H9 (cell line): Measurements from ENCODE around the gene TRNAU1AP. TPM values are rescaled to one million over a fixed set of nuclear protein-coding genes. Genes with fewer than 3 reads are reported as not detected.
"Not testable (repeated sequence)": the region's sequence is repeated elsewhere in the genome, so short reads cannot be mapped to it uniquely, and the experiment has no call there.

Experiments
- DNase-seq: peaks from one replicate; pipeline ENCODE4 v3.0.0-alpha.2; 2017
- H2AFZ ChIP-seq: one replicate; pipeline ENCODE4 v1.6.1; 2013; ENCODE audit warnings: mild to moderate bottlenecking, low read length, control low read depth, moderate library complexity
- H2AK5ac ChIP-seq: 2 replicates; pipeline ENCODE4 v1.6.1; 2013; ENCODE audit warnings: low read length, control low read depth, mixed read lengths; ENCODE audit not compliant: insufficient read length
- H2BK120ac ChIP-seq: one replicate; pipeline ENCODE4 v1.6.1; 2013; ENCODE audit warnings: low read depth, mild to moderate bottlenecking, low read length, control low read depth, inconsistent platforms; ENCODE audit not compliant: poor library complexity, severe bottlenecking
- H2BK12ac ChIP-seq: 2 replicates; pipeline ENCODE4 v1.6.1; 2013; ENCODE audit warnings: low read length, control low read depth, mixed read lengths, low read depth; ENCODE audit not compliant: insufficient read length
- H2BK15ac ChIP-seq: 2 replicates; pipeline ENCODE4 v1.6.1; 2013; ENCODE audit warnings: low read depth, low read length, control low read depth
- H2BK20ac ChIP-seq: one replicate; pipeline ENCODE4 v1.6.1; 2013; ENCODE audit warnings: low read depth, mild to moderate bottlenecking, low read length, control low read depth, inconsistent platforms; ENCODE audit not compliant: poor library complexity, severe bottlenecking
- H2BK5ac ChIP-seq: 2 replicates; pipeline ENCODE4 v1.6.1; 2013; ENCODE audit warnings: low read length, control low read depth, mixed read lengths; ENCODE audit not compliant: insufficient read length
- H3K14ac ChIP-seq: 2 replicates; pipeline ENCODE4 v1.6.1; 2013; ENCODE audit warnings: low read length, control low read depth; ENCODE audit not compliant: insufficient read depth
- H3K18ac ChIP-seq: 2 replicates; pipeline ENCODE4 v1.6.1; 2013; ENCODE audit warnings: low read depth, mild to moderate bottlenecking, mixed read lengths, low read length, control low read depth; ENCODE audit not compliant: insufficient read length
- H3K23ac ChIP-seq: 2 replicates; pipeline ENCODE4 v1.6.1; 2013; ENCODE audit warnings: low read length, control low read depth, mixed read lengths, low read depth; ENCODE audit not compliant: insufficient read length
- H3K23me2 ChIP-seq: 2 replicates; pipeline ENCODE4 v1.6.1; 2013; ENCODE audit warnings: low read depth, mild to moderate bottlenecking, mixed read lengths, low read length, control low read depth; ENCODE audit not compliant: insufficient read length, poor library complexity, severe bottlenecking
- H3K27ac ChIP-seq: 2 replicates; pipeline ENCODE4 v1.5.1; 2013; ENCODE audit warnings: low read length, control low read depth, mixed read lengths, low read depth; ENCODE audit not compliant: insufficient read length
- H3K27me3 ChIP-seq: 2 replicates; pipeline ENCODE4 v1.6.1; 2013; ENCODE audit warnings: low read length, control low read depth, inconsistent platforms; ENCODE audit not compliant: insufficient read depth
- H3K4ac ChIP-seq: 2 replicates; pipeline ENCODE4 v1.6.1; 2013; ENCODE audit warnings: low read depth, mild to moderate bottlenecking, control low read depth, inconsistent platforms, low read length, moderate library complexity
- H3K4me1 ChIP-seq: 2 replicates; pipeline ENCODE4 v1.6.1; 2013; ENCODE audit warnings: low read length, control low read depth, inconsistent platforms; ENCODE audit not compliant: insufficient read depth
- H3K4me2 ChIP-seq: 2 replicates; pipeline ENCODE4 v1.6.1; 2013; ENCODE audit warnings: low read length, control low read depth, mixed read lengths; ENCODE audit not compliant: insufficient read length, insufficient read depth
- H3K56ac ChIP-seq: 2 replicates; pipeline ENCODE4 v1.6.1; 2013; ENCODE audit warnings: low read depth, mild to moderate bottlenecking, mixed read lengths, low read length, control low read depth; ENCODE audit not compliant: insufficient read length
- H3K79me1 ChIP-seq: 2 replicates; pipeline ENCODE4 v1.6.1; 2013; ENCODE audit warnings: low read depth, mild to moderate bottlenecking, moderate library complexity, low read length, control low read depth, inconsistent platforms; ENCODE audit not compliant: insufficient read depth, poor library complexity, severe bottlenecking
- H3K79me2 ChIP-seq: 2 replicates; pipeline ENCODE4 v1.6.1; 2013; ENCODE audit warnings: low read length, control low read depth, inconsistent platforms; ENCODE audit not compliant: insufficient read depth
- H3K9ac ChIP-seq: 2 replicates; pipeline ENCODE4 v1.6.1; 2013; ENCODE audit warnings: low read length, control low read depth, mixed read lengths; ENCODE audit not compliant: insufficient read length; ENCODE audit errors: extremely low read depth
- H3K9me3 ChIP-seq: one replicate; pipeline ENCODE4 v1.6.1; 2013; ENCODE audit warnings: low read depth, low read length, inconsistent platforms; ENCODE audit not compliant: control insufficient read depth
- H3T11ph ChIP-seq: one replicate; pipeline ENCODE4 v1.6.1; 2013; ENCODE audit warnings: mild to moderate bottlenecking, low read length, control low read depth, inconsistent platforms
- H4K20me1 ChIP-seq: one replicate; pipeline ENCODE4 v1.6.1; 2013; ENCODE audit not compliant: control insufficient read depth, insufficient read length, insufficient read depth
- H4K5ac ChIP-seq: 2 replicates; pipeline ENCODE4 v1.6.1; 2013; ENCODE audit warnings: low read depth, mild to moderate bottlenecking, mixed read lengths, low read length, control low read depth; ENCODE audit not compliant: insufficient read length
- H4K8ac ChIP-seq: replicated peaks from 2 replicates; pipeline ENCODE4 v1.6.1; 2013; ENCODE audit warnings: low read length, control low read depth, mixed read lengths, low read depth; ENCODE audit not compliant: insufficient read length
- H4K91ac ChIP-seq: 2 replicates; pipeline ENCODE4 v1.6.1; 2013; ENCODE audit warnings: low read depth, mild to moderate bottlenecking, moderate library complexity, mixed read lengths, low read length, control low read depth; ENCODE audit not compliant: insufficient read length
- H3K27ac Mint-ChIP-seq, 3 experiments: 2 replicates in 2 of 3; 3 replicates in 1 of 3; pipeline ENCODE4 v1.8.0; 2020 to 2021; ENCODE audit warnings: mixed read lengths in 3 of 3, mild to moderate bottlenecking in 1 of 3, moderate library complexity in 1 of 3
- H3K27me3 Mint-ChIP-seq: 2 replicates; pipeline ENCODE4 v1.8.0; 2021; ENCODE audit warnings: low read depth, mild to moderate bottlenecking, moderate library complexity, mixed read lengths
- H3K36me3 Mint-ChIP-seq, 3 experiments: 2 replicates in 2 of 3; 3 replicates in 1 of 3; pipeline ENCODE4 v1.8.0; 2020 to 2021; ENCODE audit warnings: low read depth in 3 of 3, mixed read lengths in 3 of 3; ENCODE audit not compliant: insufficient read depth in 1 of 3
- H3K4me1 Mint-ChIP-seq, 2 experiments: 2 replicates each; pipeline ENCODE4 v1.8.0; 2020; ENCODE audit warnings: mixed read lengths in 2 of 2
- H3K4me3 Mint-ChIP-seq, 2 experiments: 2 replicates in 1 of 2; 3 replicates in 1 of 2; pipeline ENCODE4 v1.8.0; 2020 to 2021; ENCODE audit warnings: mild to moderate bottlenecking in 2 of 2, mixed read lengths in 2 of 2, moderate library complexity in 1 of 2
- H3K9me3 Mint-ChIP-seq, 2 experiments: 2 replicates in 1 of 2; 3 replicates in 1 of 2; pipeline ENCODE4 v1.8.0; 2020; ENCODE audit warnings: mild to moderate bottlenecking in 2 of 2, mixed read lengths in 2 of 2, moderate library complexity in 1 of 2
- CTCF ChIP-seq: fragments of 200-600 bp; sonication (generic); conservative IDR thresholded peaks from 3 replicates; pipeline ENCODE4 v1.8.0; 2021; ENCODE audit warnings: antibody characterized with exemption, mild to moderate bottlenecking
- WGBS: extraction: QIAGEN DNeasy Blood & Tissue Kit; methylation state at CpG from one replicate; pipeline ENCODE4 v1.1.7; 2013; ENCODE audit warnings: missing lambda C conversion rate, low lambda C conversion rate, mixed read lengths; ENCODE audit not compliant: insufficient read length; ENCODE audit errors: extremely low coverage; 5-methylcytosine and 5-hydroxymethylcytosine counted together
- total RNA-seq: library from RNA; stranded (reverse); gene quantifications from 2 replicates; pipeline ENCODE4 v1.2.1, GENCODE V29; 2021

Gene TRNAU1AP
- total RNA-seq, 1 experiment from 2014 or later: 45.0 TPM

GRCh38 chr1:28540651-28541050 lies 12.2 kb upstream of the TRNAU1AP start:
- H3K9ac ChIP-seq: no peak overlapping the region
- H2BK5ac ChIP-seq: no peak overlapping the region
- H3T11ph ChIP-seq: no peak overlapping the region
- no peak overlapping the region for H3K4ac ChIP-seq
- H3K4me1 Mint-ChIP-seq: no peaks in the 10 kb centered on the region; a peak in 1 of 4 replicates
- H3K27ac ChIP-seq: no peak overlapping the region
- no peak overlapping the region for H2BK120ac ChIP-seq
- H3K4me2 ChIP-seq: no peak overlapping the region
- H3K4me3 Mint-ChIP-seq: no peak overlapping the region
- H2AFZ ChIP-seq: no peak overlapping the region
- no peak overlapping the region for H3K56ac ChIP-seq
- no peak overlapping the region for H2BK12ac ChIP-seq
- no peak overlapping the region for H2AK5ac ChIP-seq
- H4K91ac ChIP-seq: no peak overlapping the region
- H3K79me2 ChIP-seq: no peaks in the 10 kb centered on the region
- peak; percentile 52; the same call in 2 of the 3 replicates for TF ChIP-seq CTCF
- H4K8ac ChIP-seq: no peak overlapping the region
- no peak overlapping the region for H2BK20ac ChIP-seq
- H4K20me1 ChIP-seq: no peaks in the 10 kb centered on the region
- no peaks in the 10 kb centered on the region for H3K4me1 ChIP-seq
- no peak overlapping the region for H3K23ac ChIP-seq
- no peak overlapping the region for H3K18ac ChIP-seq
- H3K27ac Mint-ChIP-seq: no peak overlapping the region
- WGBS: no CpG with 5 or more reads among the region's 7 CpGs
- no peaks in the 10 kb centered on the region for H3K79me1 ChIP-seq
- peaks cover 21 to 32% (median 29%) of the 10 kb centered on the region in 3 experiments for H3K36me3 Mint-ChIP-seq
- H4K5ac ChIP-seq: no peak overlapping the region
- no peaks in the 10 kb centered on the region for H3K27me3 ChIP-seq
- H3K9me3 ChIP-seq: no peaks in the 10 kb centered on the region
- no peak overlapping the region for H2BK15ac ChIP-seq
- no peaks in the 10 kb centered on the region for H3K23me2 ChIP-seq
- no peak overlapping the region for H3K14ac ChIP-seq
- no peaks in the 10 kb centered on the region for H3K9me3 Mint-ChIP-seq
- no peak for DNase-seq
- no peaks in the 10 kb centered on the region for H3K27me3 Mint-ChIP-seq

DNA sequence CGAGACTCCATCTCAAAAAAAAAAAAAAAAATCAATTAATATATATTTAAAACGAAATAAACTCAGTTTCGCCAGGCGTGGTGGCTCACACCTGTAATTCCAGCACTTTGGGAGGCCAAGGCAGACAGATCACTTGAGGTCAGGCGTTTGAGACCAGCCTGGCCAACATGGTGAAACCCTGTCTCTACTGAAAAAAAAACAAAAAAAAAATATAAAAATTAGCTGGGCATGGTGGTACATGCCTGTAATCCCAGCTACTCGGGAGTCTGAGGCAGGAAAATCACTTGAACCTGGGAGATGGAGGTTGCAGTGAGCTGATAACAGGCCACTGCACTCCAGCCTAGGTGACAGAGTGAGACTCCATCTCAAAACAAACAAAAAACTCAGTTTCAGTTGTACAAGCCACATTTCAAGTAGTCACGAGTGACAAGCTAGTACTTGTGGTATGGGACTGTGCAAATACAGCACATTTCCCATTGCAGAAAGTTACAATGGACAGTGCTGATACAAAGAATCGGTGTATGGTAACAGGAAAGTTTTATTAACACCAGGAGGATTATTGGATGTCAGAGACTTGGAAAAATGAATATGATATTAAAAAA lies 11.4 kb upstream of the TRNAU1AP start:
- not testable (repeated sequence) for H3K9ac ChIP-seq, H3K18ac ChIP-seq, H2AFZ ChIP-seq, H3K79me2 ChIP-seq, H3K23me2 ChIP-seq, H3K79me1 ChIP-seq, H3K27ac ChIP-seq, H3K4me1 ChIP-seq, H4K5ac ChIP-seq, H2BK5ac ChIP-seq, H3K4me2 ChIP-seq, H4K20me1 ChIP-seq, H3K4ac ChIP-seq, H3K23ac ChIP-seq, H4K91ac ChIP-seq, H2AK5ac ChIP-seq, H3T11ph ChIP-seq, H3K27me3 Mint-ChIP-seq, H2BK20ac ChIP-seq, H2BK12ac ChIP-seq, H2BK15ac ChIP-seq, H3K56ac ChIP-seq, H3K4me1 Mint-ChIP-seq, DNase-seq, H3K9me3 ChIP-seq, H2BK120ac ChIP-seq, H3K9me3 Mint-ChIP-seq, H3K27me3 ChIP-seq, H3K4me3 Mint-ChIP-seq, H4K8ac ChIP-seq, H3K14ac ChIP-seq
- H3K27ac Mint-ChIP-seq: peak overlapping the region in 1 of 3 experiments; percentile 74; a peak in 1 of 7 replicates
- H3K36me3 Mint-ChIP-seq: peaks cover 14 to 24% (median 20%) of the 10 kb centered on the region in 3 experiments
- no CpG with 5 or more reads among the region's 8 CpGs for WGBS
